ENCODE measurements around the gene EFNA5. TPM values are rescaled to one million over a fixed set of nuclear protein-coding genes. Genes with fewer than 3 reads are reported as not detected.
"Not testable (repeated sequence)": the region's sequence is repeated elsewhere in the genome, so short reads cannot be mapped to it uniquely, and the experiment has no call there.

EFNA5 gene
- total RNA-seq, 1 experiment from 2014 or later = 19.7 TPM

DNA sequence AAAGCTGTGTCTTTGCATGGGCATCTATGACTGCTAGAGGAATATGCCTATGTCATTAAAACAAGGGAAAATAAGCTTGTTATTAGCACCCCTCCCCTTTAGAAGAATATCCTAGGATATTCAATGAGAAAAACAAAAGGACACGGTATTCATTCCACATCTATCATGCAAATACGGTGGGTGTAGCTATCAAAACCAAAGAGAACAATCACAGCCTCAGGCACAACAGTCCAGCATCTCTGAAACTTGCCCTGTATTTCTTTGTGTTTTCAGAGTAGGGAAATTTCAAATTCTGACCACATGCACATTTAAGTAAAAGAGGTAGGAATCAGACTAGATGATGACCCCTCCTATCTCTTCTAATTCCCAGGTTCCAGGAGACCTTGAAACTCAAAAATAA lies 209.9 kb downstream of the EFNA5 start:
- DNase-seq (ENCODE audit: low spot score) = no peak

DNA sequence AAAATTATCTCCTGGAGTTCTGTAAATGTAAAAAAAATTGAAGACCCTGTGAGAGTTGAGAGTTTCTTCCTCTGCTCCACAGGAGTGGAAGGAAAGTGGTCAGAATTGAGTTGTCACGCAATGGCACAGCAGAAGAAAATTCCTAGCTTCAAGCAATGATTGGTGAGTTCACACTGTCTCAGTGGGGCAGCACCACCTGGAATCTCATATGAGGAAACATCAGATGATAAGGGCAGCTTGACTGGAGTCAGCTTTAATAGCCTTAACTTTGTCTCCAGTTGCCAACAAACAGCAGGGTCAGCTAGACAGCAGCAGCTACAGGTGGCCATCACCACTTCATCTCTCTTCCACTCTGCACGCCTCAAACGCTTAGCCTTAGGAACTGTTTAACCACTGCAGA lies 211.1 kb downstream of the EFNA5 start:
- DNase-seq (ENCODE audit: low spot score) = no peak

DNA sequence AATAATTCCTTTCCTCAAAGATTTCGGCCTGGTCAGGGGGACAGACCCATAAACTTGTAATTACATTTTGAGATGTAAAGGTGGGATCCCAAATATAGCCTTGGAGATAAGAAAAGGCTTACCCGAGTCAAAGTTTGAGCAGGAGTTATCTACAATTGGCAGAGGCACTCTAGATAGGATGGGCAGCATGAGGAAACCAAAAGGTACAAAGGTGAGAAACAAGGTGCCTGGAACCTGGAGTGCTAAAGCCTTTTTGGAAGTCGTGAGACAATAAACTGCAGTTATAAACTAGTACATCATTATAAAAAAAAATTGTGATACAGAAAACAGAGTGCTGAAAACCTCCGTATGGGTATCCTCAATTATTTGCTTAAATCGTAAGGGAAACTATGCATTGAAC lies 212.4 kb downstream of the EFNA5 start:
- DNase-seq (ENCODE audit: low spot score) = no peak

DNA sequence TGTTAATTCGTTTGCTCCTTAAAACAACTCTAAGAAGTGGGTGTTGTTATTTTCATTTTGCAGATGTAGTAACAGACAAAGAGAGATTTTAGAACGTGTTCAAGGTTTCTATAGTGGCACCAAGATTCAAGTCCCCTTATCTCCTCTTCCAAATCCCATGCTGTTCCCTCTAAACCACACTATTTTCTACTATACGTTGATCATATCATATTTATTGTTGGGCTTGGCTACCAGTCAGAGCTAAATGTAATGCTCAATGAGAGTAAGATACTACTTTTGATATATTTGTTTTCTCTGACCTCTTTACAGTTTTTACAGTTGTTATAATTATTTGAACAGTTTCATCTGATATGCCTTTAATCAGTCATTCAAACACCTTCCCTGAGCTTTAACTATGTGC lies 212.9 kb downstream of the EFNA5 start:
- no peak for DNase-seq (ENCODE audit: low spot score)

- DNase-seq (ENCODE audit: low spot score) = no peak
Measured at GRCh38 chr5:107457138-107457537, 213.6 kb downstream of the EFNA5 start.

DNA sequence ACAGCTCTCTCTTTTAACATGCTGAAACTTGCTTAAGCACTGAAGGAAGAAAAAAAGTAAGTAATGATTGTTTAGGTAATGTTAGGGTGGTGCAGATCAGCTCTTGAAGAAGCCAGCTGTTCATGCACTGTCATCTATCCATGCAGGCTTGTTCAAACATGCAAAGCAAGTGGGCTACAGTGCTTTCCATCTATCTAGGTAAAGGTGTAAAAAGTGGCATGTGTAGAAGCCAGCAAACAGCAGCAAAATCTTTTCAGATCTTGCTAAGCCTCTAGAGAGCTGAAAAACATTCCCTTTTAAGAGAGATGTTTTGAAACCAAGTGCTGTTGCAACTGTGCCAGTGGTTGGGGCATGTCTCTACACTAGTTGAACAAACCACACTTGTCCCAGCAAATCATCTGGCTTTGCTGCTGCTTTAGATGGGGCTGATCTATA lies 214.4 kb downstream of the EFNA5 start:
- no peak for DNase-seq (ENCODE audit: low spot score)

- no peak for DNase-seq (ENCODE audit: low spot score)
Measured at GRCh38 chr5:107455111-107455544, 215.6 kb downstream of the EFNA5 start.

DNA sequence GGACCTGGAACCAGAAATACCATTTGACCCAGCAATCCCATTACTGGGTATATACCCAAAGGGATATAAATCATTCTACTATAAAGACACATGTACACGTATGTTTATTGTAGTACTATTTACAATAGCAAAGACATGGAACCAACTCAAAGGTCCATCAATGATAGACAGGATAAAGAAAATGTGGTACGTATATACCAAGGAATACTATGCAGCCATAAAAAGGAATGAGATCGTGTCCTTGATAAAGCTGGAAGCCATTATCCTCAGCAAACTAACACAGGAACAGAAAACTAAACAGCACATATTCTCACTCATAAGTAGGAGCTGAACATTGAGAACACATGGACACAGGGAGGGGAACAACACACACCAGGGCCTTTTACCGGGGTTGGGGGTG lies 218.9 kb downstream of the EFNA5 start:
- not testable (repeated sequence) for DNase-seq (ENCODE audit: low spot score)

GRCh38 chr5:107451028-107451427 lies 219.7 kb downstream of the EFNA5 start:
- no peak for DNase-seq (ENCODE audit: low spot score)

DNA sequence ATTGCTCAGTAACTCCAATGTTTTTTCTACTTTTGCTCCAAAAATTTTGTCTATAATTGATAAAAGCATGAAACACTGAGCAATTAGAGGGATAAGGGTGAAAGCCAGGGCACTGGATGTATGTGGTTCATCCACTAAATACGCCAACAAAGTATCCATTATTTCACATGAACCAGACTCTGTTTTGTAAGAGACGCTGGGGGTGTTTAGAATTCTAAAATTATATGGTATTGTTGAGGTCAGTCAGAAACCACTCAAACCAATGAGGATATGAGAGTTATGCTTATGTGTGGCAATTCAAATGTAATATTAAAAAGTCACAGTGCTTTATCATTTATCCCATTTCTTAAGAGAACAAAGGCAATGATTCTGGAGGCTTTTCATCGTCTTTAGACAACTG lies 220.2 kb downstream of the EFNA5 start:
- no peak for DNase-seq (ENCODE audit: low spot score)

- DNase-seq (ENCODE audit: low spot score) = no peak
Measured at GRCh38 chr5:107449369-107449768, 221.4 kb downstream of the EFNA5 start.

- no peak for DNase-seq (ENCODE audit: low spot score)
Measured at GRCh38 chr5:107447587-107447986, 223.2 kb downstream of the EFNA5 start.

GRCh38 chr5:107446972-107447371 lies 223.8 kb downstream of the EFNA5 start:
- DNase-seq (ENCODE audit: low spot score) = no peak

GRCh38 chr5:107444300-107444699 lies 226.4 kb downstream of the EFNA5 start:
- DNase-seq (ENCODE audit: low spot score) = no peak

DNA sequence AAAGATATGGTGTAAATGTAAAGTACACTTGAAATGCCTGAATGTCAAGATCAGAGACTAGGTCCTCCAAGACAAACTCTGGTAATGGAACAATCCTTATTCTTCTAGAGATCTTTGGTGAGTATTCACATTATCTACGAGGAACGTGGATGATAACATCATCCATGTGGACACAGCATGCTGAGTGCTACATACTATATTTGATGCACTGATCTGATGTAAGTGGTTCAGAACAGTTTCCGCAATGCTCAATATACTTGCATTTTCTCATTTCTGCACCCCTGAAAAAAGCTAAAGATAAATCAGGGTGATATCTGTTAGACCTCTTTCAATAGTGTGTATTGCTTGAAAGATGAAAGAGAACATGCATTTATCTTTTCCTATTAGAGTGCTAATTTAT lies 226.8 kb downstream of the EFNA5 start:
- no peak for DNase-seq (ENCODE audit: low spot score)

- DNase-seq (ENCODE audit: low spot score) = no peak
Measured at GRCh38 chr5:107442452-107442851, 228.3 kb downstream of the EFNA5 start.

DNA sequence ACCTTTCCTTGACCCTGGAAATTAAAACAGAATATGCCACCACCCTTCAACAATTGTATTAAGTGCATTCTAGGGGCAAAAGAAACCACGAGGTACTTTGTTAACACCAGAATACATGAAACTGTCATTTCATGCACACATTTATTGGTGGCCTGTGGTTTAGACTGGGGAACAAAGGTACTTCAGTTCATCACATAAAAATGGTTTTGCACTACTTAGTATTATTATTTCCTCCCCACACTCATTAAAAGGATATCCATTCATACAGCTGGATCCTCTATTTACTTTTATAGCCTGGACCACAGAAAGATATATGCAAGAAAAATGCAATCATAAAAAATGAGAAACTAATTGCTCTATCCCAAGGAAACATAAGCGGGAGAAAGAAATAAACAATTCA lies 230.9 kb downstream of the EFNA5 start:
- DNase-seq (ENCODE audit: low spot score) = no peak

GRCh38 chr5:107437986-107438510 lies 232.7 kb downstream of the EFNA5 start:
- DNase-seq (ENCODE audit: low spot score) = no peak

DNA sequence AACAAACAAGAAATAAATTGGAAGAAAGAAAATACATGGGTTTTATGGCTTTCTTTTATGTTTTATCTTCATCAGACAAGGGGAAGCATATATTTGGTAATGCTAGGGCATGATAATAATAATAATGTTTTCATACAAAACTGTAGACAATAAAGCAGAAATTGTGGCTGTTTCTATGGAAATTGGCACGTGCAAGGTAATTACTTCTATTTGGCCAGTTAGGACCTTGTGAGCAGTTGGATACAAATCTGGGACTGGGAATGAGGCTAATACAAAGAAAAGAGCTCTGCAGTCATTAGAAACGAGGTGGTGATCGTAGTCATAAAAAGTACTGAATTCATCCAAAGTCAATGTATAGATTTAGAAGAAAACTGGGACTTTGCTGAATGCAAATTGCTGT lies 233.6 kb downstream of the EFNA5 start:
- DNase-seq (ENCODE audit: low spot score) = no peak

- DNase-seq (ENCODE audit: low spot score) = no peak
Measured at GRCh38 chr5:107436201-107436600, 234.5 kb downstream of the EFNA5 start.

- DNase-seq (ENCODE audit: low spot score) = no peak
Measured at GRCh38 chr5:107435061-107435460, 235.7 kb downstream of the EFNA5 start.

DNA sequence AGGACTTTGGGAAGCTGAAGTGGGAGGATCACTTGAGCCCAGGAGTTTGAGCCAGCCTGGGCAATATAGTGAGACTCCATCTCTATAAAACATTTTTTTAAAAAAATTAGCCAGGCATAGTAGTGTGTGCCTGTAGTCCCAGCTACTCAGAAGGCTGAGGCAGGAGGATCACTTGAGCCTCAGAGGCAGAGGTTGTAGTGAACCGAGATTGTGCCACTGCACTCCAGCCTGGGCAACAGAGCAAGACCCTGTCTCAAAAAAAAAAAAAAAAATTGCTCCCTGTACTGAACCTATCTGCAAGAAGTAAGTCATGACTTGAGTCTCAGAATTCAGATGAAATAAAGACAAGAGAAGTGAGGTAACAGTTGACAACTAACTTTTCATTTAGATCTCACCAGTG lies 237.1 kb downstream of the EFNA5 start:
- not testable (repeated sequence) for DNase-seq (ENCODE audit: low spot score)

DNA sequence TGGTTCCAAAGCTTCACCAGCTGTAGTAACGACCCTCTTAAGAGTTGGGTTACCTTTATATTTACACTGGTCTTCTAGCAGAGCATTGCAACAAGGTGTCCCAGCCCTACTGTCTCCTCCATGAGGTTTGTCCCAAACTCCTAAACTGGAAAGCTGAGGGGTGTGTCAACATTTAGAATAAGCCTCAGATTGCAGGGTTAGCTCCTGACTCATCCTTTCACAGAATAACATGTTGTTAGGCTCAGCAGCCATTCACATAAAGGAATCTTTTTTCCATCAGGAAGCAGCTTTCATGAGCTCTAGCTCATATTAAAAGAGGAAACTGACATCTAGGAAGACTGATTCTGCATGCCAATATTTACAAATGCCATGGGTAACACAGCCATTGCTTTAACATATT lies 238.7 kb downstream of the EFNA5 start:
- peak; percentile 35 for DNase-seq (ENCODE audit: low spot score)

GRCh38 chr5:107431536-107431935 lies 239.2 kb downstream of the EFNA5 start:
- DNase-seq (ENCODE audit: low spot score) = no peak

Measured in H4 (cell line).